GM21576 (cell line): ENCODE data around the gene HEG1.

Source experiments
- ATAC-seq: cut with Tn5 transposase; IDR thresholded peaks from one replicate; pipeline ENCODE4 v1.9.1; 2021; ENCODE audit warnings: mild to moderate bottlenecking, moderate library complexity; ENCODE audit not compliant: unreplicated experiment

HEG1 gene

GRCh38 chr3:124923833-124924232, 132.0 kb downstream of the HEG1 start:
- ATAC-seq, result no peak

GRCh38 chr3:124920718-124921117, 135.1 kb downstream of the HEG1 start:
- no peak for ATAC-seq

GRCh38 chr3:124919756-124920155, 136.0 kb downstream of the HEG1 start:
- ATAC-seq, result no peak

- no peak for ATAC-seq
These were observed 137.3 kb downstream of the HEG1 start for GRCh38 chr3:124918524-124918923.

GRCh38 chr3:124916837-124917409, 138.9 kb downstream of the HEG1 start:
- no peak for ATAC-seq
